ENCODE data around the gene TMEM9.

- TF ChIP-seq, protein P1, sequence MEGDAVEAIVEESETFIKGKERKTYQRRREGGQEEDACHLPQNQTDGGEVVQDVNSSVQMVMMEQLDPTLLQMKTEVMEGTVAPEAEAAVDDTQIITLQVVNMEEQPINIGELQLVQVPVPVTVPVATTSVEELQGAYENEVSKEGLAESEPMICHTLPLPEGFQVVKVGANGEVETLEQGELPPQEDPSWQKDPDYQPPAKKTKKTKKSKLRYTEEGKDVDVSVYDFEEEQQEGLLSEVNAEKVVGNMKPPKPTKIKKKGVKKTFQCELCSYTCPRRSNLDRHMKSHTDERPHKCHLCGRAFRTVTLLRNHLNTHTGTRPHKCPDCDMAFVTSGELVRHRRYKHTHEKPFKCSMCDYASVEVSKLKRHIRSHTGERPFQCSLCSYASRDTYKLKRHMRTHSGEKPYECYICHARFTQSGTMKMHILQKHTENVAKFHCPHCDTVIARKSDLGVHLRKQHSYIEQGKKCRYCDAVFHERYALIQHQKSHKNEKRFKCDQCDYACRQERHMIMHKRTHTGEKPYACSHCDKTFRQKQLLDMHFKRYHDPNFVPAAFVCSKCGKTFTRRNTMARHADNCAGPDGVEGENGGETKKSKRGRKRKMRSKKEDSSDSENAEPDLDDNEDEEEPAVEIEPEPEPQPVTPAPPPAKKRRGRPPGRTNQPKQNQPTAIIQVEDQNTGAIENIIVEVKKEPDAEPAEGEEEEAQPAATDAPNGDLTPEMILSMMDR (conservative IDR thresholded peaks at IDR 0.05; ENCODE audit: low read depth, low read length) = no peak
- TF ChIP-seq EZH2 (IDR thresholded peaks at IDR 0.05; ENCODE audit: borderline replicate concordance, low read depth, low read length, poor library complexity, severe bottlenecking) = no peak
Measured at GRCh38 chr1:201141418-201141817, 12.9 kb downstream of the TMEM9 start.

Measured in A673 (cell line).